AG09319 (cell line): ENCODE results near the gene DCAF11.

Experiments used
- DNase-seq: peaks from one replicate; pipeline ENCODE4 v3.0.0-alpha.2; 2010; ENCODE audit warnings: low read depth; ENCODE audit errors: extremely low read depth
- CTCF ChIP-seq: IDR thresholded peaks from 2 replicates; pipeline ENCODE4 v1.5.1; 2011; ENCODE audit warnings: low read depth, mild to moderate bottlenecking, inconsistent platforms, low read length, moderate library complexity

Gene DCAF11

DNA sequence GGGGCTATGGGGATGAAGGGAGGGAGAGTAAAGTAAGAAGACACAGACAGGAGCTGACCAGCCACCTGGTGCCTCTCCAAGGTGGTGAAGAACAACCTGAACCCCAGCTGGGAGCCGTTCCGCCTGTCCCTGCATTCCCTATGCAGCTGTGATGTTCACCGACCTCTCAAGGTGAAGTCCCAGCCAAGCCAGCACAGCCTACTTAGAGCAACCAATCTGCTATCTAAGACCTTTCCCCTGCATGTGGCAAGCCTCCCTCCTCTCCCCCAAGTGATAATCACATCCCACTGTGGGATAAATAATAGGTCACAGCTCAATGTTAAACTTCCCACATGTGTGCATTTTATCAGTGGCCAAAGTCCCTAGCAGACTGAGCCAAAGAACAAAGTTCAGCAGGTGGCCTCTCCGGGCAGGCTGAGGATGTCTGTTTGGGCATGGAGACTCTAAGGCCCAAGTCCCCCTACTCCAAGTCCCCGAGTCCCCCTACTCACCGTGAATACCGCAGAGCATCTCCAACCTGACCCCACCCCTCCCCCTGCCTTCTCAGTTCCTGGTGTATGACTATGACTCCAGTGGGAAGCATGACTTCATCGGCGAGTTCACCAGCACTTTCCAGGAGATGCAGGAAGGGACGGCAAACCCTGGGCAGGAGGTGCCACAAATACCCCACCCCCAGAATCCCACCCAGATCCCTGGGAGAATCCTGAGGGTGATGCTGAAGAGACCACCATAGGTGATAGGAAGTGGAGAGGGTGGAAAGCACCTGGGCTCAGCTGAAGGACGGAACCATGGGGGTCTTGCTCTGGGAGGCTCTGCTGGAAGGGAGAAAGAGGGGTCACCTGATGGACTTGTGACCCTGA lies 39.7 kb upstream of the DCAF11 start:
- no peak for TF ChIP-seq CTCF
- DNase-seq = no peak

DNA sequence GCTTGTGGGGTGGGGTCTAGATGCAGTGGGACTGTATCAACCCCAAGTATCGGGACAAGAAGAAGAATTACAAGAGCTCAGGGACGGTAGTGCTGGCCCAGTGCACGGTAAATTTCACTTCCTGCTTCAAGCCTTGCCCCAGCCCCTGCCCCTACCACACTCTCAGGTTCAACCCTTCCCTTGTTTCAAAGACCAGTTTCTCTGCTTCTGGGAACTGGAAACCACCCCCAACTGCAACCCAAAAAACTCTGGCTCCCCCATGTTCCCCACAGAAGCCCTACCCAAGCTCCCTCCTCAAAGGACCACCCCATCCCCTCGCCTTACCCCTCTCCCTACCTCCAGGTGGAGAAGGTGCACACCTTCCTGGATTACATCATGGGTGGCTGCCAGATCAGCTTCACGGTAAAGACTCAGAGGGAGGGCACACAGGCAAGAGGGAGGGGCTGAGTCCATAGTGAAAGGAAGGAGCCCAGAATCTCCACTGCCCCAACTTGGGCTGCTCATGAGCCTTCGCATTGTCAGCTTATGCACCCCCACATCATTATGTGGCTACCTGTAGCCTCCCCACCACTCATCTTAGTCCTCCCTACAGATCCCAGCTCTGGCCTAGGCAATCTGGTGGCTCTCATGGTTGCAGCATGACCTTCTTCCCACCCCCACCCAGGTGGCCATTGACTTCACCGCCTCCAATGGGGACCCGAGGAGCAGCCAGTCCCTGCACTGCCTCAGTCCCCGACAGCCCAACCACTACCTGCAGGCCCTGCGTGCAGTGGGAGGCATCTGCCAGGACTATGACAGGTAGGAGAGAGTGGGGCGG lies 38.9 kb upstream of the DCAF11 start:
- TF ChIP-seq CTCF = no peak
- no peak for DNase-seq

DNA sequence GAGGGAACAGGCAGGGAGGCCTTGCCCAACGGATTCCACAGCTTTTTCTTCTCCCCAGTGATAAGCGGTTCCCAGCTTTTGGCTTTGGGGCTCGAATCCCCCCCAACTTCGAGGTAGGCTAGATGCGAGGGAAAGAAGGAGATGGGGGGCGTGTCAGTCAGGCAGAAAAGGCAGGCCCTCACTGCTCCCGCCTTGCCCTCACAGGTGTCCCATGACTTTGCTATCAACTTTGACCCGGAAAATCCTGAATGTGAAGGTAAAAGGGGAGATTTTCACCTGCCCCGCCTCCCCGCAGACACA lies 38.3 kb upstream of the DCAF11 start:
- no peak for DNase-seq
- no peak for TF ChIP-seq CTCF

DNA sequence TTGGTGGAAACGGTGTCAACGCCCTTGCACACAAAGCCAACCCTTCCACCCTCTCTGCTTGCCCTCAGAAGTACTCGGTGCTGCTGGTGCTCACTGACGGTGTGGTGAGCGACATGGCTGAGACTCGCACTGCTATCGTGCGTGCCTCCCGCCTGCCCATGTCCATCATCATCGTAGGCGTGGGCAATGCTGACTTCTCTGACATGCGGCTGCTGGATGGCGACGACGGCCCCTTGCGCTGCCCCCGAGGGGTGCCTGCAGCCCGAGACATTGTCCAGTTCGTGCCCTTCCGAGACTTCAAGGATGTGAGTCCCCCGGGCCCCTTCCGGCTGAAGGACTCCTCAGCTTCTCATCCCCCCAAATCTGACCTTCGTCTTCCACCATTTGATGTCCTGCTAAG lies 37.5 kb upstream of the DCAF11 start:
- DNase-seq = no peak
- TF ChIP-seq CTCF = no peak

GRCh38 chr14:24078146-24078545 lies 36.4 kb upstream of the DCAF11 start:
- no peak for DNase-seq
- no peak for TF ChIP-seq CTCF

DNA sequence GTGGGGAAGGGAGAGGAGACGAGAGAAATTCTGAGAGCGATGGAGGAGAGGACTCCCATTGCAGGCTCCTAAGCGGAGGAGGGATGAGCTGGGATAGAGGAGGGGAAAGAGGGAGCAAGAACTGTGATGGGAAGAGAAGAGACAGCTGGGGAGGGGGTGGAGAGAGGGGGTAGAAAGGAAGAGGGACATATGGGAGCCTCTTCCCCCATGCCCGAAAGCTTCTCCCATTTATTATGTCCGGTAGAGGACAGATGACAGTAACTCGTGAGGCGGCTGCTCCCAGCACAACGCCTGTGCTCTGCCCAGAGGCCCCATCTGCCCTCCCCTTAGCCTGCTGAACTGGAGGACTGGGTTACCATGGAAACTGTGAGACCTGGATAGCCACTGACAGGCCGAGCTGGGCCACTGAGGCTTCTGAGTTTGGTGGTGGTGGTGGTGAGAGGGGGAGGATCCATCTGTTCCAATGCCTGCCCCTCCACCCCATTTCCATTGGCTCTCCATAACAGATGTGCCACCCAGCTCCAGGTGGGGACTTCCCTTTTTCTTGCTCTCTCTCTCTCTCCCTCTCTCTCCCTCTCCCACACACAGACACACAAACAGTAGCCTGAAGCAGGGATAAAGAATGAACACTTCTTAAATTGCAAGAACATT lies 35.0 kb upstream of the DCAF11 start:
- TF ChIP-seq CTCF = no peak
- DNase-seq = no peak

DNA sequence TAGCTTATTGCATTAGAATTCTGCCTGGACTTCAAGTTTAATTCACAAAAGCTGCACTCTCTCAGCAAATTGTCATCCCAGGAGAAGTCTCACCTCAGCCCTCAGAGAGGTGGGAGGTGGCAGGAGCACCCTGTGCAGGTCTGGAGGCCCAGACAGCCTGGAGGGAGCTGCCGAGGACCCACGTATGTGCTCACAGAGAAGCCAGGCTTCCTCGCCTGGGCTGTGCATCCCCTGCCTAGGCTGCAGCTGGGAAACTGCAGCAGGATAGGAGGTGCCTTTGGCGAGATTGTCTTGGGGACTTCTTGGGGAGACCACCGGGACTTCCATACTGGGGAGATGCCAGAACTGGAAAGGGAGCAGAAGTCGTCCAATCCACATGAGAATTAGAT lies 34.4 kb upstream of the DCAF11 start:
- TF ChIP-seq CTCF = no peak

More for the DNA sequence above, 34.4 kb upstream of the DCAF11 start:
- DNase-seq = no peak
